Activated CD4-positive, alpha-beta T cell treated with anti-CD3 and anti-CD28 coated beads for 36 hours (primary cell): ENCODE data around the gene KRT72. TPM values are rescaled to one million over a fixed set of nuclear protein-coding genes. Genes with fewer than 3 reads are reported as not detected.
A peak's percentile ranks its signal among the peaks of the same experiment; 100 is the strongest.
"Not testable (repeated sequence)": the region's sequence is repeated elsewhere in the genome, so short reads cannot be mapped to it uniquely, and the experiment has no call there.

Experiments
- ATAC-seq: fragments of 200-7000 bp; cut with Tn5 transposase; one replicate; pipeline ENCODE4 v1.10.0; 2021; ENCODE audit warnings: mild to moderate bottlenecking, moderate library complexity
- CTCF ChIA-PET: fragments of 350-600 bp; sonication (Branson Sonifier 250); formaldehyde crosslinking; loops from one replicate; lab custom pipeline; 2021; ENCODE audit warnings: antibody characterized with exemption; lab: Charles Lee
- POLR2A ChIA-PET: fragments of 350-600 bp; sonication (Branson Sonifier 250); formaldehyde crosslinking; loops from one replicate; lab custom pipeline; 2021; ENCODE audit warnings: antibody characterized with exemption, inconsistent platforms; lab: Charles Lee
- DNase-seq: peaks from one replicate; pipeline ENCODE4 v3.0.0-alpha.2; 2020
- H3K27ac Mint-ChIP-seq: one replicate; pipeline ENCODE4 v1.8.0; 2021; ENCODE audit warnings: mixed read lengths
- H3K27me3 Mint-ChIP-seq: one replicate; pipeline ENCODE4 v1.8.0; 2021; ENCODE audit warnings: mixed read lengths
- H3K36me3 Mint-ChIP-seq: one replicate; pipeline ENCODE4 v1.8.0; 2021; ENCODE audit warnings: low read depth, mixed read lengths
- H3K4me1 Mint-ChIP-seq: one replicate; pipeline ENCODE4 v1.8.0; 2021; ENCODE audit warnings: mixed read lengths
- H3K4me3 Mint-ChIP-seq: one replicate; pipeline ENCODE4 v1.8.0; 2021; ENCODE audit warnings: mild to moderate bottlenecking, moderate library complexity, mixed read lengths
- H3K9me3 Mint-ChIP-seq: one replicate; pipeline ENCODE4 v1.8.0; 2021; ENCODE audit warnings: low read depth, mixed read lengths
- intact Hi-C, 2 experiments: fragments of 100-400 bp; cut with DNase I in 1 of 2; cut with micrococcal nuclease in 1 of 2; formaldehyde crosslinking; loops; one replicate each; pipeline versions ENCODE4 v1.14.2 to v1.15.1; 2022 to 2024; cut with DNase I, micrococcal nuclease
- total RNA-seq, 2 experiments: library from RNA; stranded (reverse); gene quantifications; one replicate each; pipeline ENCODE4 v1.2.3, GENCODE V29; 2021

Gene KRT72
- total RNA-seq, 2 experiments from 2014 or later, result 3.2 TPM

DNA sequence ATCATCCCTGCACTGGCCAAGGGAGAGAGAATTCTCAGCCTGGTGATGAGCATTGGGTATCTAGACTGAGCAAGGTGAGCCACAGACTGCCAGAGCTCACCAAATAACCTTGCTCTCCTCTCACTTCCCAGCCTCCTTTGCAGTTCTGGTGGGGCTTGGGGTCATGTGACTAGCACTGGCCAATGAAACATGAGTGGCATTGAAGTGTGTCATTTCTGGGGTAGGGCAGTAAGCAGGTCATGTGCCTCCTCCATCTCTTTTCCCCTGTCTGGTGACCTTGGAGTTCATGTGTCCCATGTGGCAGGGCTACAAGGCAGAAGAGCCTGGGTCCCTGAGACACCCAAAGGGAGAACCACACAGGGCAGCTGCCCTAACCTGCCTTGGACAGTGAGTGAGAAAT, 3.6 kb upstream of the KRT72 start:
- intact Hi-C loops, result no loop called here
- Mint-ChIP-seq H3K27ac (peak overlapping the region; percentile 28), H3K27me3 (no peaks in the 10 kb centered on the region), H3K9me3 (no peaks in the 10 kb centered on the region), H3K4me1 (peaks cover 77% of the 10 kb centered on the region), H3K4me3 (no peak overlapping the region), H3K36me3 (no peaks in the 10 kb centered on the region)
- ATAC-seq (peak; percentile 47), DNase-seq (peak; percentile 29)
- CTCF ChIA-PET, result interaction anchor here (0.7 kb wide), 1 partner anchor 37 kb away, joined by 3 read pairs; no protein-coding TSS in a partner anchor
- POLR2A ChIA-PET, result no interaction called here

GRCh38 chr12:52603314-52603713, 2.1 kb upstream of the KRT72 start:
- intact Hi-C loops, result no loop called here
- Mint-ChIP-seq H3K36me3 (no peaks in the 10 kb centered on the region), H3K4me3 (no peak overlapping the region), H3K4me1 (peaks cover 63% of the 10 kb centered on the region), H3K27me3 (no peaks in the 10 kb centered on the region), H3K9me3 (no peaks in the 10 kb centered on the region), H3K27ac (no peak overlapping the region)
- ChIA-PET CTCF (no interaction called here), POLR2A (interaction anchor here (0.5 kb wide), 1 partner anchor 1869 kb away, joined by 3 read pairs; no protein-coding TSS in a partner anchor)
- DNase-seq (peak; percentile 41), ATAC-seq (peak; percentile 75)

- no peaks in the 10 kb centered on the region for H3K36me3 Mint-ChIP-seq
- ATAC-seq (no peak), DNase-seq (no peak)
- intact Hi-C loops, result no loop called here
- no peaks in the 10 kb centered on the region for H3K27me3 Mint-ChIP-seq
- ChIA-PET CTCF (no interaction called here), POLR2A (no interaction called here)
- H3K27ac Mint-ChIP-seq, result no peak overlapping the region
- H3K9me3 Mint-ChIP-seq, result no peaks in the 10 kb centered on the region
- no peak overlapping the region for H3K4me3 Mint-ChIP-seq
- H3K4me1 Mint-ChIP-seq, result peaks cover 55% of the 10 kb centered on the region
Measured at GRCh38 chr12:52602552-52602951, 1.3 kb upstream of the KRT72 start.

- ATAC-seq, result no peak
- Mint-ChIP-seq H3K4me1 (peaks cover 47% of the 10 kb centered on the region), H3K36me3 (no peaks in the 10 kb centered on the region), H3K27me3 (no peaks in the 10 kb centered on the region), H3K4me3 (no peak overlapping the region), H3K9me3 (no peaks in the 10 kb centered on the region), H3K27ac (no peak overlapping the region)
- ChIA-PET CTCF (no interaction called here), POLR2A (no interaction called here)
- intact Hi-C loops, result no loop called here
- no peak for DNase-seq
Measured at GRCh38 chr12:52601671-52602070, 408 bp upstream of the KRT72 start.

GRCh38 chr12:52600475-52600874, 788 bp downstream of the KRT72 start:
- CTCF ChIA-PET, result interaction anchor here (0.6 kb wide), 1 partner anchor 15 kb away, joined by 3 read pairs; no protein-coding TSS in a partner anchor
- Mint-ChIP-seq H3K4me1 (peaks cover 38% of the 10 kb centered on the region), H3K27me3 (no peaks in the 10 kb centered on the region), H3K9me3 (no peaks in the 10 kb centered on the region), H3K36me3 (no peaks in the 10 kb centered on the region), H3K27ac (no peak overlapping the region), H3K4me3 (no peak overlapping the region)
- intact Hi-C loops, result no loop called here
- no peak for DNase-seq
- POLR2A ChIA-PET, result no interaction called here
- ATAC-seq, result no peak

GRCh38 chr12:52600071-52600470, 1.2 kb downstream of the KRT72 start:
- intact Hi-C loops, result no loop called here
- H3K4me1 Mint-ChIP-seq, result peaks cover 34% of the 10 kb centered on the region
- ATAC-seq (no peak), DNase-seq (no peak)
- H3K27me3 Mint-ChIP-seq, result no peaks in the 10 kb centered on the region
- no peak overlapping the region for H3K4me3 Mint-ChIP-seq
- ChIA-PET CTCF (interaction anchor here (0.6 to 1.0 kb wide), 3 partner anchors 14 to 286 kb away, joined by 3 read pairs; no protein-coding TSS in a partner anchor), POLR2A (no interaction called here)
- H3K36me3 Mint-ChIP-seq, result no peaks in the 10 kb centered on the region
- no peak overlapping the region for H3K27ac Mint-ChIP-seq
- no peaks in the 10 kb centered on the region for H3K9me3 Mint-ChIP-seq

DNA sequence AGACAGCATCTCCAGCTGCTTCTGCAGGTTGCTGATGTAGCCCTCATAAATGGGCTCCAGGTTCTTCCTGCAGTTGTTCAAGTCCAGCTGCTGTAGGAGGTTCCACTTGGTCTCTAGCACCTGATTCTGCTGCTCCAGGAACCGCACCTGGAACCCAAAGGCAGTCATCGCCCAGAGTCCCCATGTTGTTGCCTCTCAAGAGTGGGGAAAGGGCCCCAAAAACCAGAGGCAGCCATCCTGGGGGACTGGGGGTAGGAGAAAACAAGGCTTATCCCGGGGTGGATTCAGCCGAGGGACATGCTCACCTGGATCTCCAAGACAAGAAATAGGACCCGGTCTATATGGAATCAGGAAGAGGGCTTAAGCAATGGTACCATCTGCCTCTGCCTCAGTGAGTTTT, 2.3 kb downstream of the KRT72 start:
- Mint-ChIP-seq H3K27ac (no peak overlapping the region), H3K4me1 (peaks cover 24% of the 10 kb centered on the region), H3K27me3 (no peaks in the 10 kb centered on the region), H3K9me3 (no peaks in the 10 kb centered on the region), H3K4me3 (no peak overlapping the region), H3K36me3 (no peaks in the 10 kb centered on the region)
- ATAC-seq, result no peak
- CTCF ChIA-PET, result interaction anchor here (1.0 to 1.3 kb wide), 2 partner anchors 18 to 28 kb away, joined by 3 to 4 read pairs; no protein-coding TSS in a partner anchor
- intact Hi-C loops, result no loop called here
- POLR2A ChIA-PET, result no interaction called here
- DNase-seq, result no peak

GRCh38 chr12:52594237-52594636, 7.0 kb downstream of the KRT72 start:
- H3K36me3 Mint-ChIP-seq, result not testable (repeated sequence)

DNA sequence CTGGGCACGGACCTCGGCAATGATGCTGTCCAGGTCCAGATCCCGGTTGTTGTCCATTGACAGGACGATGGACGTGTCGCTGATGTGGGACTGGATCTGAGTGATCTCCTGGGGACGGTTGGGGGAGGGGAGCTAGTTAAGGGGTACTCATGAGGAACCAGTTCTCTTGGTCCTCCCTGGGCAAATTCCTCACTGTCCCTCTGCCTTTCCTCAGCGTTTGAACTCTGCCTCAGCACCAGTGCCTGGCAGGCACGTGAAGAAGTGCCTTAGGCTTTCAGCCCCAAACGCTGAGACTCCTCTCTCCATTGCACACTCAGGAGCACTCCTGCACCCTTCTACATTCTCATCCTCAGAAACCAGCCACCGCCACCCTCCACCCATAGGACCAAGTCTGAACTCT, 9.7 kb downstream of the KRT72 start:
- H3K9me3 Mint-ChIP-seq, result no peaks in the 10 kb centered on the region
- H3K27ac Mint-ChIP-seq, result no peak overlapping the region
- H3K4me3 Mint-ChIP-seq, result no peak overlapping the region
- ChIA-PET POLR2A (no interaction called here), CTCF (interaction anchor here (0.7 kb wide), 2 partner anchors 274 to 293 kb away, joined by 3 read pairs; no protein-coding TSS in a partner anchor)
- intact Hi-C loops, result no loop called here
- peaks cover 10% of the 10 kb centered on the region for H3K4me1 Mint-ChIP-seq
- H3K27me3 Mint-ChIP-seq, result no peaks in the 10 kb centered on the region
- ATAC-seq (no peak), DNase-seq (no peak)
- H3K36me3 Mint-ChIP-seq, result no peaks in the 10 kb centered on the region

More at GRCh38 chr12:52594237-52594636, 7.0 kb downstream of the KRT72 start:
- CTCF ChIA-PET, H3K27ac Mint-ChIP-seq, H3K4me3 Mint-ChIP-seq, H3K4me1 Mint-ChIP-seq, H3K9me3 Mint-ChIP-seq, DNase-seq, ATAC-seq, H3K27me3 Mint-ChIP-seq, POLR2A ChIA-PET, intact Hi-C loops: not testable (repeated sequence)

- POLR2A ChIA-PET, result no interaction called here
- no peak for DNase-seq
- CTCF ChIA-PET, result interaction anchor here (0.6 to 4.0 kb wide), 4 partner anchors 206 to 289 kb away, joined by 3 to 22 read pairs (median 5); partner anchors contain the start of gene KRT3
- no peaks in the 10 kb centered on the region for H3K9me3 Mint-ChIP-seq
- H3K27me3 Mint-ChIP-seq, result no peaks in the 10 kb centered on the region
- no peaks in the 10 kb centered on the region for H3K36me3 Mint-ChIP-seq
- H3K27ac Mint-ChIP-seq, result no peak overlapping the region
- intact Hi-C loops, result no loop called here
- ATAC-seq, result no peak
- no peak overlapping the region for H3K4me3 Mint-ChIP-seq
- peaks cover 22% of the 10 kb centered on the region for H3K4me1 Mint-ChIP-seq
Measured at GRCh38 chr12:52590021-52590420, 11.2 kb downstream of the KRT72 start.

DNA sequence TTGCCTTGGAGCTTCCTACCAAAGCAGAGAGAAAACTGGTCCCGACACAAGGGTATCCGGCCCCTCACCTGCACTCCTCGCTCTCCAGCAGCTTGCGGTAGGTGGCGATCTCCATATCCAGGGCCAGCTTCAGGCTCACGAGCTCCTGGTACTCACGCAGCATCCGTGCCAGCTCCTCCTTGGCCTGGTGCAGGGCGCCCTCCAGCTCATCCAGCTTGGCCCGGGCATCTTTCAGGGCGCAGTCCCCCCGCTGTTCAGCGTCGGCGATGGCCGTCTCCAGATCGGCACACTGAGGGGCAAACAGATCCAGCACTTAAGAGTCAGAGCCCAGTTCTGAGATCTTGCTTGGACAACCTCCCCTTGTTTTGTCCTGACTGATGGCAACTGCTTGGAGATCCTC, 13.7 kb downstream of the KRT72 start:
- H3K9me3 Mint-ChIP-seq, result no peaks in the 10 kb centered on the region
- CTCF ChIA-PET, result interaction anchor here (1.1 to 4.0 kb wide), 3 partner anchors 283 to 393 kb away, joined by 3 to 22 read pairs (median 7); no protein-coding TSS in a partner anchor
- no peak overlapping the region for H3K27ac Mint-ChIP-seq
- no peaks in the 10 kb centered on the region for H3K27me3 Mint-ChIP-seq
- no peak overlapping the region for H3K4me3 Mint-ChIP-seq
- no peaks in the 10 kb centered on the region for H3K36me3 Mint-ChIP-seq
- ATAC-seq (no peak), DNase-seq (no peak)
- H3K4me1 Mint-ChIP-seq, result peaks cover 40% of the 10 kb centered on the region
- intact Hi-C loops, result loop anchor here (10.0 kb wide), 2 partner anchors 127 to 433 kb away; no protein-coding TSS in a partner anchor
- POLR2A ChIA-PET, result no interaction called here

DNA sequence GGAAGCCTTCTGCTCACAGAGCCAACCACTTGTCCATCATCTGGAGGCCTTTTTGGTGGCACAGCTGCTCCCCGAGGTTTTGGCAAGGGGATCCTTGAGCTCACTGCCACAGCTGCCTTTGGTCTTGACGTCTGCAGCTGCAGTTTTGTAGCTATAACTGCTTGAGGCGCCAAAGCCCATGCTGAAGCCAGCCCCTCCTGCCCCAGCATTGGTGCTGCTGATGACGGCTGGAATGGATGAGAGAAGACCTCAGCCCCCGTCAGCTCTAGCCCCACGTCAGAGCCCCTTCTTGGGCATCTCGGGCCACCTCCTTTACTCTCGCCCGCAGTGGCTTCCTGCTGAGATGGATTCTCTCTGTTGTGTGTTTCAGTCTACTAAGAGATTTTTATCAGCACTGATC, 15.3 kb downstream of the KRT72 start:
- ChIA-PET POLR2A (interaction anchor here (0.6 kb wide), 2 partner anchors 13 to 400 kb away, joined by 3 to 6 read pairs; no protein-coding TSS in a partner anchor), CTCF (interaction anchor here (0.6 to 5.4 kb wide), 11 partner anchors 10 to 620 kb away, joined by 3 to 70 read pairs (median 3); partner anchors contain the start of gene KRT74)
- no peak overlapping the region for H3K4me3 Mint-ChIP-seq
- H3K27ac Mint-ChIP-seq, result no peak overlapping the region
- H3K27me3 Mint-ChIP-seq, result no peaks in the 10 kb centered on the region
- ATAC-seq, result peak; percentile 70
- intact Hi-C loops, result loop anchor here (10.0 kb wide), 2 partner anchors 129 to 431 kb away; no protein-coding TSS in a partner anchor
- peaks cover 40% of the 10 kb centered on the region for H3K4me1 Mint-ChIP-seq
- peak; percentile 64 for DNase-seq
- no peaks in the 10 kb centered on the region for H3K36me3 Mint-ChIP-seq
- no peaks in the 10 kb centered on the region for H3K9me3 Mint-ChIP-seq
